Activated naive CD4-positive, alpha-beta T cell treated with anti-CD3 and anti-CD28 coated beads, Interleukin-2, amount 50 U/mL, for 16 hours (primary cell): Measurements from ENCODE around the gene HES2.
A peak's percentile ranks its signal among the peaks of the same experiment; 100 is the strongest.
"Not testable (repeated sequence)": the region's sequence is repeated elsewhere in the genome, so short reads cannot be mapped to it uniquely, and the experiment has no call there.

Experiments
- DNase-seq: peaks from one replicate; pipeline ENCODE4 v3.0.0-alpha.2; 2020

HES2 gene

DNA sequence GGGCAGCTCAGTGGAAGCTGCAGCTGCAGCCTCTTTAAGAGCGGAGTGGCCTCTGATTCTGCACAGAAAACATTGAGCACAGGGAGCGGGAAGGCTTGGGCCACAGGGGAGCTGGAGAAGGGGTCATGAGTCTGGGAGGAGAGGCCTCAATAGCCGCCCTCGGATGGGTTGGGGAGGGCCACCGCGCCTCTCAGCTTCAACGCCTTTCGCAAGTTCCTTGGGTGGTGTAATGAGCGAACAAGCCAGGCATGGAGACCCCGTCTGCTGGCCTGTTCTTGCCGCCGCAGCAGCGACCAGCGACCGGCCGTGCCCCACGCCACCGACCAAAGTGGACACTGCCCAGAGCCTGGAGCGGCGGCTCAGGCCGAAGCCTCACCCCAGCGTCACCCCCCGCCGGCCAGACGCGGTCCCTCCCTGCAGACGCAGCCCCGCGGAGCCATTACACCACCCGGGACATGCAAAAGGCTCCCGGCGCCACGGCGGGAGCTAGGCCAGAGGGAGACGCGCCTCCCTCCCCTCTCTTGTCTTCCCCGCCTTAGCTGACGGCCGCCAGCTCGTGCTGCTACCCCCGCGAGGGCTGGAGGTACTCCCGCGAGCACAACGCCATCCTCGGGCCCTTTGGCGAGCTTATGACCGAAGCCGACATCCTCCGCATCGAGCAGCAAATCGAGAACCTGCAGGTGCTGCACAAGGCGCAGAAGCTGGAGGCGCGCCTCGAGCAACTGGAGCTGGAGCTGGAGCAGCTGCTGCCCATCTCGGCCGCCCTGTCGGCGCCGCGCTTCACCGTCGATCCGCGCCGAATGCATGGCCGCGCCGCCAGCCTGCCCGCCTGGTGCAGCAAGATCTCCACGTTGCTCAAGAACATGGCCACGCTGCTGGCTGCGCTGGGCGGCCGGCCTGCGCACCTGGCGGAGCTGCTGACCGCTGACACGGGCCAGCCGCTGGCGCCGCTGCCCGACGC is 34.5 kb upstream of the HES2 start:
- DNase-seq: not testable (repeated sequence)

DNA sequence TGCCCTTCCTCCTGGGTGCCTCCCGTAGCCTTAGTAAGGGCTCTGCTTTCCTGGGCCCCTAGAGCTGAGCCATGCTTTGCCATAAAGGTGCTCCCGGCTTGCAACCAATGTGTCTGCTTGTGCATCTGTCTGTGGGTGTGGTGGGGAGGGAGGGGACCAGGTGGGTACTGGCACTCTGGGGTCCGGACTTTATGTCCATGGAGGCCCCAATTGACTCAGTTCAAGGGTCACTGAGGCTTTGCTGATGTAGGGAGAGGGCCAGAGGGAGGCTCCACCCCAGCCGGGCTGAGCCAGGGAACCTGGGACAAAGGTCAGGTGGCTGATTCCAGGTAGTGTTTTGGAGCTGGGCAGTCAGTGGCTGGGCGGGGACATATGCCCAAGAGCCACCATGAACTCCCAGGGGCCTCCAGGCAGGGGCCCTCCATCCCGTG is 31.2 kb upstream of the HES2 start:
- no peak for DNase-seq

DNA sequence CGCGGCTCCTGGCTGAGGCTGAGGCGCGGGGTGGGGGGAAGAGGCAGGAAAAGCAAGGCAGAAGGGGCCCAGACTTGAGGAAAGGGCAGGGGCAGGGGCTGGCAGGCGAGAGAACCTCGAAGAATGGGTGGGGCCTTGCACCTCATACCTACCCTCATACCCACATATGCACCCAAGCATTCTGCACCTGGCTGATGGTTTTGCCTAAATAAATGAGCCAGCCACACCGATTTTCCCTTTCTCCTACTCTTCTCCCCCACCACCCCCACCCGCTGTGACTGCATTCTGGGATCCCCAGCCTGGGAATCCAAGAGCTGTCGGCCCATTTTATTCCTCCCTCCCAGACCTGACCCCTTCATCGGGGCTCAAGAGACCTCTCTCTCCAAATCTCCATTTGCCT is 30.8 kb upstream of the HES2 start:
- DNase-seq: not testable (repeated sequence)

- no peak for DNase-seq
Observed at GRCh38 chr1:6450005-6450450, 30.3 kb upstream of the HES2 start.

DNA sequence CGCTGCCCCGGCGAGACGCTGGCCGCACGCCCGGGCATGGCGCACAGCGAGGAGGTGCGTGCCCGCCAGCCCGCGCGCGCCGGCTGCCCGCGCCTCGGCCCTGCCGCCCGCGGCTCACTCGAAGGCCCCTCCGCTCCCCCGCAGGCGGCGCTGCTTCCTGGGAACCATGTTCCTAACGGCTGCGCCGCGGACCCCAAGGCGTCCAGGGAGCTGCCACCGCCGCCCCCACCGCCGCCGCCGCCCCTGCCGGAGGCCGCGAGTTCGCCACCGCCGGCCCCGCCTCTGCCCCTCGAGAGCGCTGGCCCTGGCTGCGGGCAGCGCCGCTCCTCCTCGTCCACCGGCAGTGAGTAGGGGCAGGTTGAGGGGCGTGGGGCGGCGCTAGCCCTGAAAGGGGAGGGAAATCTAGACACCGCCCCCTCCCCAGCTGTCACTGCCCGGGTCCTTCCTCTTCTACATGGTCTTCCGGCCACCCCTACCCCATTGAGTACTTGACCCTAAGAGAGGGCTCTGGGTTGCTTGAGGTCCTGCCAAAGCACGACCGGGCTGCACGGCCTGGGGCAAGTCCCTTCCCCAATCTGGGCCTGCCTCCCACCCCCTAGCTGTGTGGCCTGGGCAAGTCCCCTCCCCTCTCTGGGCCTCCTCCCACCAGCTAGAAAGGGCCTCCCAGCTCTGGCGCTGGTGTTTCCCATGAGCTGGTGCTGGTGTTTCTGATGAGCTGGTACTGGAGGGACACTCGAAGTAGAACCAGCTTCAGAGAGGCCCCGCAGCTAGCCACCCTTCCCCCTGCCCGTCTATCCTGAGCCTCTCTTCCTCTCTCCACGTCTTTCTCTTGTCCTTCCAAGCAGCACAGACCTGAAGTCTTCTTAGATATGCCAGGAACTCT is 29.3 kb upstream of the HES2 start:
- no peak for DNase-seq

GRCh38 chr1:6447818-6448748 is 28.4 kb upstream of the HES2 start:
- peak; percentile 44 for DNase-seq

DNA sequence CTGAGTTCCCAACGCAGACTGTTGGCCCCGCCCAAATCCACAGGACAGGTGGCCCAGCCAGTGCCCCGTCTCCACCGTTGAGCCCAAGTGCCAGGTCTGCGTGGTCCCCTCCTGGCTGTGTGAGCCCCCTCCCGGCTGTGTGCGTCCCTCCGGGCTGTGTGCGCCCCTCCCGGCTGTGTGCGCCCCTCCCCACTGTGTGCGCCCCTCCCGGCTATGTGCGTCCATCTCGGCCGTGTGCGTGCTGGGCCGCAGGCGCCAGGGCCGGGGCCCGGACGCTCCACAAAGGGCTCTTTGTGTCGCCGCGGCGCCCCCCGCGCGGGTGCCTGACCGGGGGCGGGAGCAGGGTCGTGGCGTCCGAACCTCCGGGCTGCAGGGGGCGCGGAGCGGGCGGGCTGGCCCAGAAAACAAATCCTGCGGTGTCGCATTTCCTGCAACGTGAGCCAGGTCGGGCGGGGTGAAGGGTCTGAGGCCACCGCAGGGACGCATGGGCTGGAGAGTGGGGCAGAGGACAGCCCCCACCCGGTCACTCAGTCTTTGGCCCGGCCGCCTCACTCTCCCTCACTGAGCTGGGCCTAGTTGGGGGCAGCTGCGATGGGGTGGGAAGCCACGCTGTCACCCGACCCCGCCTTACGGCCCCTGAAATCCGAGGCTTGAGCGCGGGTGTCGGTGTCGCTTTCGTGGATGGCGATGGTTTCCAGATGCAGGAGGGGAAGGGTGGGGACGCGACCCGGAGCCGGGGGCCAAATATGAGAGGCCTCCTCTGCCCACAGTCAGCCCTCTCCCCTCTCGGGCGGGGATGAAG is 27.5 kb upstream of the HES2 start:
- DNase-seq: no peak

DNA sequence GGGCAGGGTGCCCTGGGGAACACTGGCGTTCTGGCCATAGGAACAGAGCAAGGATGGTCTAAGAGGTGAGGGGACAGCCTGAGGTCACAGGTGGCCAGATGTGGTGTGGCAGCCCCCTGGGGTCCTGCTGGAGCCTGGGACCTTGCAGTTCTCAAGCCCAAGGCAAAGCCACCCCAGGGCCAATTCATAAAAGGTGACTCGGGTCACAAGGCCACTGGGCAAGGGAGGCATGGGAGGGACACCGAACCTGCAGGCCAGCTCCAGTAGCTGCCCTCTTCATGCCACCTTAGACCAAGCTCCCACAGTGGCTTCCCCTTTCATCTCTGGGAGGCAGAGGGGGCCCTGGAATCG is 26.9 kb upstream of the HES2 start:
- DNase-seq: no peak

- not testable (repeated sequence) for DNase-seq
Observed at GRCh38 chr1:6445929-6446328, 26.2 kb upstream of the HES2 start.

GRCh38 chr1:6445062-6445763 is 25.5 kb upstream of the HES2 start:
- peak; percentile 42 for DNase-seq

GRCh38 chr1:6444377-6444776 is 24.7 kb upstream of the HES2 start:
- DNase-seq: no peak

DNA sequence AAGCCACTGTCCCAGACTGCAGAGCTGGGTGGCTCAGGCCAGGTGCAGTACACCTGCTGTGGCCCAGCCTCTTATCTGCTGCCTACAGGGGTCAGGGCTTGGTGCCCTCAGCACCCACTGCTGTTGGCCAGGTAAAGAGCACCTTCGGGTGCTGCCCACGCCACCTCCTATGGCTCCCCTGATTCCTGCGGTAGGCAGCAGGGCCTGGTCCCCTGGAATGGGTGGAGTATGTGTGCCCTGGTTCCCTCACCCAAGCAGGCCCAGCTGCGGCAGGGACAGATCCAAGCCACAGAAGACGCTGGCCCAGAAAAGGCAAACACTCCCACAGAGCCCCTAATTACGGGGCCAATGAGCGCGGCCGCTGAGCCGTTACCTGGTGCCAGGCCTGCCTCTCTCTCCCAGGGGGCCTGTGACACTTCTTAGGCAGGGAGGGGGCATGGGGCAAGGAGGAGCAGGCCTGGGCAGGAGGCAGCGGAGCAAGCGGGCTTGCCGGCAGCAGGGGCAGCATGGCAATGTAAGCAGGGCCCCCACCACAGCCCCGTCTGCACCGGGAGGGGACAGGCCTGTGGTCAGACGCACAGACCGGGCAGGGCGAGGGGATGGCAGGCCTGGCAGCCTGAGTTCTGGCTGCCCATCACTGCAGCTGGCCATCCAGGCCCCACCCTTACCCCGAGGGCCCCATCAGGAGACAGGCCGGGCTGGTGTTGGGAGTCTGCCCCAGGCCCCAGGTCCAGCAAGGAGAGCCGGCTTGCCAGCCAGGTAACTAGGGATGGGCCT is 23.8 kb upstream of the HES2 start:
- no peak for DNase-seq

- no peak for DNase-seq
Observed at GRCh38 chr1:6441586-6441985, 21.9 kb upstream of the HES2 start.

GRCh38 chr1:6440198-6441126 is 20.7 kb upstream of the HES2 start:
- DNase-seq: peak; percentile 77

DNA sequence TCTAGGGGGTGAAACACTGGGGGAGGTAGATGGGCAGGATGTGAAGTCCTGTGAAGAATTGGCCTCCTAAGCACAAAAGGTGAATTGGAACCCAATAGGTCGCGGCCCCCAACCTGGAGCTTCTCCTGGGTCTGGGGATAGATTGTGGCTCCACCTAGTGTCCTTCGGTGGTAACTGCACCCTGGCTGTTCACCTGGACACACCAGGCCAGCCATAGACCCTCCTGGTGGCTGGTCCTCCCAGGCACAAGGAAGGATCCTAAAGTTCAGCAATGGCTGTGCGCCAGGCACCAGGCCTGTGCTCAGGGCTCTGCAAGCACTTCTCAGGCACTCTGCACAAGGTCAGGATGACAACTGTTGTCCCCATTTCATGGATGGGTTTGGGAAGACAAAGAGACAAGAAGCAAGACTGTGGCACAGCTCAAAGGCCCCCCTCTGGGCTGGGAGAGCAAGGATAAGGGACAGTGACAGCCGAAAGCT is 18.4 kb upstream of the HES2 start:
- DNase-seq: peak; percentile 73

DNA sequence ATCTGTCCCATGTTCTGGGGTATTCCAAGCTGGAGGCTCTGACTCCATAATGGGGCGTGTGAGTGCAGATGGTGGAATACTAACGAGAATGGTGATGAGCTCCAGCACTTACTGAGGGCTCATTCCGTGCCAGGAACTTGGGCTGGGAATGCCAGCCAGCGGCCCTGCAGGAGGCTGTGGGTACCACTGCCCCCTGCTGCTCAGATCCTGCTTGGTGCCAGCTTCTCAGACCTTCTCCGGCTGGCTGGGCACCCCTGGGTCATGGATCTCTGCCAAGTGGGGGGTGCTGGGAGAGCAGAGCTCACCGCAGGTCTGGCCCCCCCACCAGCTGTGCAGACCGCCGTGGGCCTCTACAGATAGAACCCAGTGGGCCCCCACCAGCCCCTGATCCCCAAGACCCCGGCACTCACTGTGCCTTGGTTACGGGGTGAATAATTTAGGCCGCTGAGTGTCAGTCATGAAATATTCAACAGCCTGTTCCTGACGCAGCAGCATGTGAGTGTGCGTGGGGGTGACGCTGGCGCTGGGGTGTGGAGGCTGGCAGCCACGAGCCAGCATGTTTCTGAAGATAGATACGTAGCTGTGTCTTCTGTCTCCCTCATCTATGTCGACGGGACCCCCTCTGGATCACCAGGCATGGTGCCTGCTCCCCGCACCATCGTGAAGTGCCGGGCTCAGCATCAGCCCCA is 17.4 kb upstream of the HES2 start:
- DNase-seq: not testable (repeated sequence)

DNA sequence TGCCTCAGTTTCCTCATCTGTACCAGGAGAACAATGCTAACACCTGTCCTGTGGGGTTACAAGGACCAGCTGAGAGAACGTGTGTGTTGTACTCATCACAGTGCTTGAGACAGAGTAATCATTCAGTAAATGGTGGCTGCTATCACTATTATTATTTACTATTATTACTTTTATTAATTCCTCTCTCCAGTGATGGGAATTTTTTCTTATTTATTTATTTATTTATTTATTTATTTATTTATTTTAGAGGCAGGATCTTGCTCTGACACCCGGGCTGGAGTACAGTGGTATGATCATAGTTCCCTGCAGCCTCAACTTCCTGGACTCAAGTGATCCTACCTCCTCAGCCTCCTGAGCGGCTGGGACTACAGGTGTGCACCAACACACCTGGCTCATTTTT is 16.6 kb upstream of the HES2 start:
- not testable (repeated sequence) for DNase-seq

- DNase-seq: no peak
Observed at GRCh38 chr1:6435547-6435946, 15.8 kb upstream of the HES2 start.
